ENCODE results near the gene PDGFRB.

The PDGFRB gene

DNA sequence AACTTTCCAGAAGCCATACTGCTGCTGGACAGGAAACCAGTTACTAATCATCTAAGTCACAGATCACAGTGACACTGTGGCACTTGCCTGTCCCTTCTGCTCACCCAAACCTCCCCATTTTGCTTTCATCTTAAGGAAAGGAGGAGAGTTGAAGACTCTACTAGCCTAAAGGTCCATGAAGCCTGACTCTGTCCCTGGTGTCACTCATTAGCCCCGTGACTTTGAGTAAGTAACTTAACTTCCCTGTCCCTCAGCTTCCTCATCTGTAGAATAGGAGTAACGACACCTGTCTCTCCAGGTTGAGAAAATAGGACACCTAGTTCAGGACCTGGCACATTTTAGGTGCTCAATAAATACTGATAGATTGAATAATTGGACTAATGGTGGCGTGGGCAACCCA is 33.7 kb upstream of the PDGFRB start:
- no peak for DNase-seq (ENCODE audit: low read depth in 1 of 2, low spot score in 1 of 2)
- no peak for TF ChIP-seq JUND (IDR thresholded peaks at IDR 0.05; ENCODE audit: low read depth)
- in situ Hi-C loops (cut with HindIII; ENCODE audit: low pct_unique_long_range_greater_than_20kb, low sequenced_read_pairs): no loop called here

DNA sequence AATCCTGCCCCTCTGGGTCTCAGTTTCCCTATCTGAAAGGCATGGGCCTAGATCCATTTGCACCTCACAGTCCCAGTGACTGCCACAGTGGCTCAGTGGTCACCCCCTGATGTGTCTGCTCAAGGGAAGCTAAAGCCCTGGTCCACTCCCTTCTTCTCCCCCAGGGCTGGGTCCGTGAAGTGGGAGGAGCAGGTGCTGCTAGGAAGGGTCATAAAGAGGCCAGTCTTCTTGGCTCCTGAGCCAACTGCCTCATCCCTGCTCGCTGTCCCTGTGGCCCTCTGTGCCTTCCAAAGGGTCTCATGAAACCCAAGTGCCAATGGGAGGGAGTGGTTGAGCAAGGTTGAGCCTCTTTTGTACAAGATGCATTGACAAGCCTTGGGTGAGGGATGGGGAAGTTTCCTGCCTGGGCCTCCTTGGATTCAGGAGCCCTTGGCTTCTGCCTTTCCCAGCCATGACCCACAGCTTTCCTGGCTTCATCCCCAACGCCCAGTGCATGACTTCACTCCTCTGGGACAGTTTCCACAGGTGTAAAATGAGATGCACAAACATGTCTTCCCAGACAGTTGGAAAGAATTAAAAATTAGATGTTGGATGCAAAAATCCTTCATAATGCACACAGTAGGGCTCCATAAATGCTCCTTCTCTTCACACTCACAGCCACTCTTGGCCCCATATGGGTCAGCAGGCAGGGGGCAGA is 32.6 kb upstream of the PDGFRB start:
- DNase-seq (ENCODE audit: low read depth in 1 of 2, low spot score in 1 of 2): no peak
- no peak for TF ChIP-seq JUND (IDR thresholded peaks at IDR 0.05; ENCODE audit: low read depth)
- in situ Hi-C loops (cut with HindIII; ENCODE audit: low pct_unique_long_range_greater_than_20kb, low sequenced_read_pairs): no loop called here

DNA sequence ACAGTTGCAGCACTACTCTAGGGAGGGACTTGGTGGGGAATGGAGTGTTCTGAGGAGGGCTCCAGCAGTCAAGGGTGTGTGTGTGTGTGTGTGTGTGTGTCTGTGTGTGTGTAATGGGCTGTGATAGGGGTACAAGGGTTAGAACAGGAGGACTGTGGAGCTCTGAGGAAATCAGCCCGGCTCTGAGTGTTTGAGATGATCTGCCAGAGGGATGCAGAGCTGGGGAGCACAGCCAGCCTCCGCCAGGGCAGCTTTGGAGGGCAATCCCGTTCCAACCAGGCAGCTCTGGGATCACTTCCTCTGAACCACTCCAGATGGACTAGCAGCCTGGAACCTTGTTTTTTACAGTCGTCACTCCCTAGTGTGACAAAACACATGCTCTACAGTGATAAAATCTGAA is 31.3 kb upstream of the PDGFRB start:
- no peak for TF ChIP-seq JUND (IDR thresholded peaks at IDR 0.05; ENCODE audit: low read depth)
- no peak for DNase-seq (ENCODE audit: low read depth in 1 of 2, low spot score in 1 of 2)
- in situ Hi-C loops (cut with HindIII; ENCODE audit: low pct_unique_long_range_greater_than_20kb, low sequenced_read_pairs): no loop called here

DNA sequence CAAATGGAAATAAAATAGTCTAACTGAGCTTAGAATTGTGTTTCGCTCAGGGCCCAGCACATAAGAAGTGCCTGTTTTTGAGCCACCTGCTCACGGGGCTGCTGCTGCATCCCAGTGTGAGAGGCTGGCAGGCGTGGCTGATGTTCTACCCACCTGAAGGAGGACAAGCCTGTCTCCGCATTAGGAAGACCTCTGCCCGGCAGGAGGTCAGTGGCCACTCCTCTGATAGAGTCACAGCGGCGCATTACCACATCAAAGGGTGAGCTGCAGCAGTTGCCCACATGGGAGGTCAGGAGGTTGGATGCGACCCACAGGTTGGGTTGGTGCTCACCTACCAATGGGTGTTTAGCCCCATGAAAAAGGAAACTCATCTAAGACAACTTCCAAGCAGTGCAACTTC is 30.5 kb upstream of the PDGFRB start:
- in situ Hi-C loops (cut with HindIII; ENCODE audit: low pct_unique_long_range_greater_than_20kb, low sequenced_read_pairs): no loop called here
- no peak for TF ChIP-seq JUND (IDR thresholded peaks at IDR 0.05; ENCODE audit: low read depth)
- DNase-seq (ENCODE audit: low read depth in 1 of 2, low spot score in 1 of 2): no peak

DNA sequence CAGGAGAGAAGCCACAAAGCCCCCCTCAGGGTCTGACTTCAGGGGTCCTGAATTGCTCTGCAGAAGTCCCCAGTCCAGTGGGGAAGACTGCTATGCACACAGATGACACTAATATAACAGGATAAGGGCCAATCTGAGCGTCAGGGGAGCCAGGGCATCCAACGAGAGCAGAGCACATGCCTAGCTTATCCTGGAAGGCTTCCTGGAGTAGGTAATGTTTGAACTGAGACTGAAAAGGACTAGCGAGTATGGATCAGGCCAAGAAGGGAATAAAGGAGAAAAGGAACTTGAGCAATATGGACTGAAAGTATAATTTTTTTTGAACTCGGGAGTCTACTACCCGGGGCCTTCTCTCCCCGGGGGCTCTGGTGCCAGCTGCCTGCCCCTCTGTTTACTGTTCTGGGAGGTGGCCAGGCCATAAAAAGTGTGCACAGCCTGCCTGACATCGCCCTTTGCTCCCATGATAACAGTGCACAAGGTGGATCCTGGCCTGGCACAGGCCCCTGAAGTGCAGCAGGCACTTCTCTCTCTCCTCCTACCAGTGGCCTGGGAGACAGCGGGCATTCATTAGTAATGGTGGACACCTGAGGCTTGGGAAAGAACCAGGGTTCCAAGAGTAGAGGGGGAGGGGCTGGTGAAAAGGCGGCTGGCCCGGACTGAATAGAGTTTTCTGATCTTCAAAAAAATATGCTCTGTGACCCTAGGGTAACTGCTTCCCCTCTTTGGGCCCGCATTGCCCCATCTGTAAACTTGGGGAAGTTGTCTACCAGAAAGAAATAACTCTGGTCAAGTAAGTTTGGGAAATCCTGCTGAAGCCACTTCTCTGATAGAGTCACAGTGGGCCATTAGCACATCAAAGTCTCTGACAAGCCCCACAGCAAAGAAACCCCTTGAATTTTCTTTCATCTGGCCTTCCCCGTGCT is 29.6 kb upstream of the PDGFRB start:
- no peak for DNase-seq (ENCODE audit: low read depth in 1 of 2, low spot score in 1 of 2)
- no peak for TF ChIP-seq JUND (IDR thresholded peaks at IDR 0.05; ENCODE audit: low read depth)
- in situ Hi-C loops (cut with HindIII; ENCODE audit: low pct_unique_long_range_greater_than_20kb, low sequenced_read_pairs): no loop called here

DNA sequence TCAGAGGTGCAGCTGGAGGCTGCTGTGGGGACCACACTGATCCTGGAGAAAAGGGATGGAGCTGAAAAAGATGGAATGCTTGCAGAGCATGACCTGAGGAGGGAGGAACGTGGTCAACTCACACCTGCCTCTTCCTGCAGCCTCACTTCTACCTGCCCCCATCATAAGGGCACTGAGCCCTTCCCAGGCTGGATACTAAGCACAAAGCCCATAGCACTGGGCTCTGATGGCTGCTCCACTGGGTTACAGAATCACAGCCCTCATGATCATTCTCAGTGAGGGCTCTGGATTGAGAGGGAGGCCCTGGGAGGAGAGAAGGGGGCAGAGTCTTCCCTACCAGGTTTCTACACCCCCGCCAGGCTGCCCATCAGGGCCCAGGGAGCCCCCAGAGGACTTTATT is 28.4 kb upstream of the PDGFRB start:
- DNase-seq (ENCODE audit: low read depth in 1 of 2, low spot score in 1 of 2): no peak
- TF ChIP-seq JUND (IDR thresholded peaks at IDR 0.05; ENCODE audit: low read depth): no peak
- in situ Hi-C loops (cut with HindIII; ENCODE audit: low pct_unique_long_range_greater_than_20kb, low sequenced_read_pairs): no loop called here

DNA sequence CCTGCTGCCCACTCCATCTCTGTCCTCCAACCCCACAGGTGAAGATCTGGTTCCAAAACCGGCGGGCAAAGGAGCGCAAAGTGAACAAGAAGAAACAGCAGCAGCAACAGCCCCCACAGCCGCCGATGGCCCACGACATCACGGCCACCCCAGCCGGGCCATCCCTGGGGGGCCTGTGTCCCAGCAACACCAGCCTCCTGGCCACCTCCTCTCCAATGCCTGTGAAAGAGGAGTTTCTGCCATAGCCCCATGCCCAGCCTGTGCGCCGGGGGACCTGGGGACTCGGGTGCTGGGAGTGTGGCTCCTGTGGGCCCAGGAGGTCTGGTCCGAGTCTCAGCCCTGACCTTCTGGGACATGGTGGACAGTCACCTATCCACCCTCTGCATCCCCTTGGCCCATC is 27.8 kb upstream of the PDGFRB start:
- no peak for TF ChIP-seq JUND (IDR thresholded peaks at IDR 0.05; ENCODE audit: low read depth)
- no peak for DNase-seq (ENCODE audit: low read depth in 1 of 2, low spot score in 1 of 2)

DNA sequence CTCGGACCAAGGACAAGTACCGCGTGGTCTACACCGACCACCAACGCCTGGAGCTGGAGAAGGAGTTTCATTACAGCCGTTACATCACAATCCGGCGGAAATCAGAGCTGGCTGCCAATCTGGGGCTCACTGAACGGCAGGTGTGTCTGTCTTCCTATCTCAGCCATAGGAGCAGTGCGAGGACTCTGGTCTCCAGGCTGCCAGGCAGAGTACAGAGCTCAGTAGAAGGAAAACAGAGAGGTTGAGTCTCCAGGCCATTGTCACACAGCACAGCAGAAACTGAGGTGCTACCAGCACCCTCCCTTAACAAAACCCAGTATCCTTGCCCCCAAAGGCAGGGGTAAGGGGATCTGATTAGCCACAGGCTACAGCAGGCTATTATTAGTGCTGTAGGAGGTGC is 27.1 kb upstream of the PDGFRB start:
- TF ChIP-seq JUND (IDR thresholded peaks at IDR 0.05; ENCODE audit: low read depth): no peak
- no peak for DNase-seq (ENCODE audit: low read depth in 1 of 2, low spot score in 1 of 2)
- in situ Hi-C loops (cut with HindIII; ENCODE audit: low pct_unique_long_range_greater_than_20kb, low sequenced_read_pairs): no loop called here

More for the DNA sequence above, 27.8 kb upstream of the PDGFRB start:
- in situ Hi-C loops (cut with HindIII; ENCODE audit: low pct_unique_long_range_greater_than_20kb, low sequenced_read_pairs): no loop called here

DNA sequence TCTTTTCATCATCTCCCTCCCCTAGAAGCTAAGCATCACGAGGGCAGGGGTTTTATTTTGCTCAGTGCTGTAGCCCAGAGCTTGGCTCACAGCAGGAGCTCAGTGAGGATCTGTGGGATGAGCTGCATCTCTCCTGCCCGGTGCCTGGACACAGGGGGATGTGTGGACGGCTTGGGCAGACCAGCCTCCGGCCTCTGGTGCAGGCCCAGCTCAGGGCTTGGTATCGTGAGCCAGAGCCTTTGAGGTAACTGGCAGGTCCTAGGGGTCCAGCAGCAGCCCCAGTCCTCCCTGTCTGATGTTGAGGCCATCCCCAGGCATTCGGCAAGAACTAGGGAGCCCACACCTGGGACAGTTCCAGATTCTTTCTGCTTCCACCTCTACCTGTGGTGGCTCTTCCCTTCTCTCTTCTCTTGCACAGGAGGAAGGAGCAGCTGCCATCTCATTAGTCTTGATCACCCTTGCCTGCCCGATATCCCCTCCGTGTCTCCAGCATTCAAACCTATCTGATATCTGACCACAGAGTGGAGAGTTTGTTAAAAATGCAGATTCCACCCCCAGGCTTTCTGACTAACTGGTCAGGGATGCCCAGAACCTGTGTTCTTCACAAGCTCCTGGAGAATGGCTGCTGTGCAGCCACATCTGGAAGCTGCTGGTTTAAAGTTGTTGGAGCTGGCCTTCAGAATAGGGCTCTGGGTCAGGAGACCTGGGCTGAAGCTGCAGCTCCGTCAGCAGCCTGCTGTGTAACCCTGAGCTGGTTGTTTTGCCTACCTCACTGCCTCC is 26.3 kb upstream of the PDGFRB start:
- in situ Hi-C loops (cut with HindIII; ENCODE audit: low pct_unique_long_range_greater_than_20kb, low sequenced_read_pairs): no loop called here
- TF ChIP-seq JUND (IDR thresholded peaks at IDR 0.05; ENCODE audit: low read depth): no peak
- DNase-seq (ENCODE audit: low read depth in 1 of 2, low spot score in 1 of 2): no peak

DNA sequence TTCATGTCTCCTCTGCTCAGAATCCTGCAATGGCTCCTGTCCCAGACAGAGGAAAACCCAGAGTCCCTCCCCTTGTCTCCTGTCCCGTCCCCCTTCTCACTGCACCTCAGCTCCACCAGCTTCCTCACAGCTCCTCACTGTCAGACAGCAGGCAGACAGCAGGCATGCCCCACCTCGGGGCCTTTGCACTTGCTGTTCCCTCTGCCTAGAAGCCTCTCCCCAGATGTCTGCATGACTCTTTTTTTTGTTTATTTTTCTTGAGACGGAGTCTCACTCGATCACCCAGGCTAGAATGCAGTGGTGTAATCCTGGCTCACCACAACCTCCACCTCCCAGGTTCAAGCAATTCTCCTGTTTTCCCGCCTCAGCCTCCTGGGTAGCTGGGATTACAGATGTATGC is 25.4 kb upstream of the PDGFRB start:
- in situ Hi-C loops (cut with HindIII; ENCODE audit: low pct_unique_long_range_greater_than_20kb, low sequenced_read_pairs): no loop called here
- TF ChIP-seq JUND (IDR thresholded peaks at IDR 0.05; ENCODE audit: low read depth): no peak
- DNase-seq (ENCODE audit: low read depth in 1 of 2, low spot score in 1 of 2): no peak

DNA sequence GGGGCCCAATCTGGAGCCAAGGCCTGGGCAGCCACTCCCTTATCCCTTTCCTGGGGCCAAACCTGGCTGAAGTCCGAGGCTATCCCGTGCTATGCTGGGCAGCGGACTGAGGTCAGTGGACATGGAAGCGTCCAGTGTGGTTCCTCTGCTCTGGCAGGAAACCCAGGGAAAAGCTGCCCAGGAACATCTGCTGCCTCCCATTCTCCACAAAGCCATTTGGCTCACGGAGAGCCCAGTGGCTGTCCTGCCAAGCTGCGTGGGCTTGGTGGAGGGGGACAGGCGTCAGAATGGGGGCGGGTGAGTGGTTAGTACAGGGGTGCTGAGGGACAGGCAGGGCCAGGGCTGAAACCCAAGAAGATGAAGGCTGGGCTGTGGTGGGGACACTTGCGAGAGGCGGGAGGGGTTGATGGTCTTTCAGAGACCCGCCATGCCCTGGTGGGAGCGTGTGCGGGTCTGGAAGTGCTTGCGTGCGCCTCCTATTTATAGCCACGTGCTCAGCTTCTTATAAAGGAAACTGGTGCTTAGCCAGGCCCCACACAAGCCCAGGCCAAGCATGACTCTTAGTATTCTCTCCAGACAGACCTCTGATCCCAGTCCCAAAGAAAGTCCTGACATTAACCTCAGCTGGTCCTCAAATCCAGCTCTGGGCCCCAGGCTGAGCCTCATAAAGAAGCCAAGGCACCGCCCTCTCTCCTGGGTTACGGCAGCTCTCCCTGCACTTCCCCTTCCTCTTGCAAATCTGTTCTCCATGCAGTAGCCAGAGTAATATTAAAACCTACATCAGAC is 24.8 kb upstream of the PDGFRB start:
- in situ Hi-C loops (cut with HindIII; ENCODE audit: low pct_unique_long_range_greater_than_20kb, low sequenced_read_pairs): no loop called here
- TF ChIP-seq JUND (IDR thresholded peaks at IDR 0.05; ENCODE audit: low read depth): no peak
- DNase-seq (ENCODE audit: low read depth in 1 of 2, low spot score in 1 of 2): no peak

DNA sequence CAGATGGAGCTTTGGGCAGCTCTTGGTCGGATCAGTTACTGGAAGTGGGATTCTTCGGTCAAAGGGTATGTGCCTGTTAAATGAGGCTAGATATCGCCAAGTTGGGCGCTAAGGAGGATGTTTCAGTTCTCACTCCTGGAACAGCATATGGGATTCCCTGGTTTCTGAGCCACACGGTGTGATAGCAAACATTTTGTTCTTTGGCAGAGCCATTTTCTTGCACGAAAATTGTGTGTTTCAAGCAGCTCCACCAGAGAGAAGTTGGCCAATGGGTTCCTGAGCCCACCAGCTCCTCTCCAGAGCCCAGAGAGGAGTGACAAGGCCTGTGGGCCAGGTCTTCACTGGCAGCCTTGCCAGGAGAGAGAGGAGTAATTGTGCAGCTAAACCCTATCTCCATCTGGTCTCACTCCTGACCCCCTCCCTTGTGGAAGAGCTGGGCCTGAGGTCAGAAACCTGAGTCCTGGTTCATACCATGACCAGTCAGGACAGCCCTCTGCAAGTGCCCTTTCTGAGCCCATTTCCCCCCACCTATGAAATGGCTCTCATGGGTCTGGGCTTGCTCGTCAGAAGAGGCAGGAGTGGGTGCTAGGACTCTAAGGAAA is 23.5 kb upstream of the PDGFRB start:
- no peak for DNase-seq (ENCODE audit: low read depth in 1 of 2, low spot score in 1 of 2)

More for the DNA sequence above, 23.5 kb upstream of the PDGFRB start:
- TF ChIP-seq JUND (IDR thresholded peaks at IDR 0.05; ENCODE audit: low read depth): no peak
- in situ Hi-C loops (cut with HindIII; ENCODE audit: low pct_unique_long_range_greater_than_20kb, low sequenced_read_pairs): no loop called here
